Esophagus (tissue), 2 donors: ENCODE measurements around the gene SH3BP4. TPM values are rescaled to one million over a fixed set of nuclear protein-coding genes. Genes with fewer than 3 reads are reported as not detected.
A peak's percentile ranks its signal among the peaks of the same experiment; 100 is the strongest.

Source experiments
- H3K27ac ChIP-seq, 2 donors: one replicate each; pipeline ENCODE4 v1.5.1; 2013; ENCODE audit warnings: low read depth in 2 of 2, mild to moderate bottlenecking in 2 of 2, inconsistent platforms in 1 of 2, low read length in 1 of 2, moderate library complexity in 1 of 2
- H3K27me3 ChIP-seq, 2 donors: one replicate each; pipeline ENCODE4 v1.6.1; 2013; ENCODE audit warnings: low read length in 2 of 2, control low read depth in 1 of 2, mild to moderate bottlenecking in 1 of 2; ENCODE audit not compliant: insufficient read depth in 2 of 2, control insufficient read depth in 1 of 2
- H3K36me3 ChIP-seq, 2 donors: one replicate each; pipeline ENCODE4 v1.6.1; 2013; ENCODE audit warnings: low read length in 1 of 2; ENCODE audit not compliant: control insufficient read depth in 2 of 2, insufficient read depth in 2 of 2
- H3K4me1 ChIP-seq, 2 donors: one replicate each; pipeline ENCODE4 v1.6.1; 2013; ENCODE audit warnings: low read length in 1 of 2; ENCODE audit not compliant: control insufficient read depth in 2 of 2, insufficient read depth in 2 of 2
- H3K4me3 ChIP-seq, 2 donors: one replicate each; pipeline ENCODE4 v1.5.1; 2013; ENCODE audit warnings: low read length in 2 of 2, mild to moderate bottlenecking in 2 of 2, low read depth in 1 of 2, moderate library complexity in 1 of 2
- H3K9me3 ChIP-seq, 2 donors: one replicate each; pipeline ENCODE4 v1.6.1; 2013; ENCODE audit warnings: mild to moderate bottlenecking in 2 of 2, low read depth in 1 of 2, low read length in 1 of 2, moderate library complexity in 1 of 2; ENCODE audit not compliant: control insufficient read depth in 2 of 2, insufficient read depth in 1 of 2
- WGBS, 2 donors: extraction: QIAGEN DNeasy Blood & Tissue Kit; methylation state at CpG; one replicate each; pipeline ENCODE4 v1.1.7; 2013; 5-methylcytosine and 5-hydroxymethylcytosine counted together
- polyA plus RNA-seq, 2 donors: library from polyadenylated mRNA; stranded (reverse); fragments of 200-250 nt; gene quantifications; one replicate each; pipeline ENCODE4 v1.2.3, GENCODE V29; 2013
- donor health status: healthy with polysubstance abuse.
- donor health status: Bipolar disorder and iron deficiency.

The SH3BP4 gene
- polyA plus RNA-seq, 2 donors, result 4.4 to 5.5 TPM

DNA sequence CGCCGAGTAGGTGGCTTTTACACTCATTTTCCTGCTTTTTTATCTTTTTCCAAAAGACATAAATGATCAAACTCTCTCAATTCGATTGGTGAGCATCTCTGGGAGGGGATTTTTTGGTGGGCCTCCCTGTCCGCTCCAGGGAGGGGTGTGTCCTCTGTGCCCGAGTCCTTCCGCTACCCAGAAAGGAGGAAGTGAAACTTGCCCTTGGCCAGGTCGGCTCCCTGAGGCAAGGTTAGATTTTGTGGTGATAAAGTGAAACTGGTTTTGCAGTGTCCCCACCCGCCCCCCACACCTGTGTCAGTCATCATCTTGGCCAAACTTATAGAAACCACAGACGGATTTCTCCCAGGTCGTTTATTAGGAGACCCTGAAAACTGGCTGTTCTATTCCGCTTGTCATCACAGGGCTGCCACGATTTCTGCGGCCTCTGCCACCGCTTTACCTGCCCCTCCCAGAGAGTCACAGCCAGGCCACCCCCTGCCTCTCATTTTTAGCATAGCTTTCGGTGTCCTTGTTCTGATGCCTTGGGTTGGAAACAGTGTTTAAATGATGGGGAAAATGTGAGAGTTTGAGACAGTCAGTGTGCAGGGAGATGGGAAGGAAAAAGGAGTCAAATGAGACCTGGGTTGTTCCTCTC lies 93.6 kb downstream of the SH3BP4 start:
- peaks cover 0 to 20% of the 10 kb centered on the region in 2 donors for H3K36me3 ChIP-seq
- 52 to 66% methylated on average over 15 of the region's 15 CpGs for WGBS, 2 donors
- H3K27ac ChIP-seq, result no peak overlapping the region
- peaks cover 4 to 5% of the 10 kb centered on the region in 2 donors for H3K4me1 ChIP-seq
- no peaks in the 10 kb centered on the region for H3K27me3 ChIP-seq
- H3K9me3 ChIP-seq, result no peaks in the 10 kb centered on the region
- H3K4me3 ChIP-seq, result no peak overlapping the region

GRCh38 chr2:235045973-235046343 lies 94.1 kb downstream of the SH3BP4 start:
- Histone ChIP-seq H3K4me1 (peaks cover 4 to 5% of the 10 kb centered on the region in 2 donors), H3K9me3 (no peaks in the 10 kb centered on the region), H3K36me3 (peaks cover 0 to 18% of the 10 kb centered on the region in 2 donors), H3K4me3 (no peak overlapping the region), H3K27me3 (no peaks in the 10 kb centered on the region), H3K27ac (no peak overlapping the region)
- 80 to 86% methylated on average over 9 of the region's 9 CpGs for WGBS, 2 donors

DNA sequence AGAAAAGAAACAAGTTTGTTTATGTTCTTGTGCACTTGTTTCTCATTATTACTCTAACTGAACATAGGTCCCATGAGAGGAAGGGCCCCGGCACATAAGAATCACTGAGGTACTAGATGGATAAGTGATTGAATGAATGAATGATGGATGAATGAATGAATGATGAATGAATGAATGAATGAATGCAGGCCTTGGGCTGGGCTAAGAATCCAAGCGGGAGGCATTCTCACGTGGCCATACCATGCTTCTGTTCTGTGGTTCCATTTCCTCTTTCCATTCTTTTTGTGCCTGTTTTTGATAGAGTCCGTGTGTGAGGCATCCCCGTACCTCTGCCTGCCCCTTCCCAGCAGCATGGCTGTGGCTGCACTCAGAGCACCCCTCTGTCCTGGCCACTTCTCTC lies 94.8 kb downstream of the SH3BP4 start:
- no peaks in the 10 kb centered on the region for H3K27me3 ChIP-seq
- 92 to 94% methylated on average over 5 of the region's 5 CpGs for WGBS, 2 donors
- H3K9me3 ChIP-seq, result no peaks in the 10 kb centered on the region
- H3K4me3 ChIP-seq, result no peak overlapping the region
- no peak overlapping the region for H3K27ac ChIP-seq
- peaks cover 0 to 13% of the 10 kb centered on the region in 2 donors for H3K36me3 ChIP-seq
- H3K4me1 ChIP-seq, result peaks cover 8% of the 10 kb centered on the region in 2 donors

GRCh38 chr2:235047171-235048160 lies 95.6 kb downstream of the SH3BP4 start:
- Histone ChIP-seq H3K27ac (no peak overlapping the region), H3K4me1 (peaks cover 9 to 11% of the 10 kb centered on the region in 2 donors), H3K36me3 (peaks cover 0 to 7% of the 10 kb centered on the region in 2 donors), H3K27me3 (no peaks in the 10 kb centered on the region), H3K4me3 (no peak overlapping the region), H3K9me3 (no peaks in the 10 kb centered on the region)
- WGBS, 2 donors, result 91 to 95% methylated on average over 24 of the region's 24 CpGs

- H3K27ac ChIP-seq, result no peak overlapping the region
Measured at GRCh38 chr2:235048549-235048948, 96.7 kb downstream of the SH3BP4 start.

DNA sequence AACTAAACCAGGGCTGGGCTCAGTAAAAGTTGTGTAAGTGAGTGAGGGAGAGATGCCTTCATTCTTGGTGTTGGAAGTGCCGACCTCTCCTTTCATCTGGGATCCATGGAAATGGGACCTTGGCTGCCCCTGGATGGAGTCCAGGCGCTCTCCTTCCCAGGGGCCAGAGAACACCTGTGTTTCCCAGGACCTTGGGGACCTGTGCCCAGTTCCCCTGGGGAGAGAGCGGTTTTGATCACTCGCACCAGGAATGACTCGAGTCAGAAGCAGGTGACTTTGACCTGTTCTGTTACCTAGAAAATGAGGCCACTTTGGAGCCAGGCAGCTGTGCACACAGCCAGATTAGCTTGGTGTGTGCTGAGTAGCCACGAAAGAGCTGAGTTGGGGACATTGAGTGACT lies 97.3 kb downstream of the SH3BP4 start:
- peaks cover 3 to 6% of the 10 kb centered on the region in 2 donors for H3K36me3 ChIP-seq
- peaks cover 9 to 12% of the 10 kb centered on the region in 2 donors for H3K4me1 ChIP-seq
- H3K9me3 ChIP-seq, result no peaks in the 10 kb centered on the region
- H3K4me3 ChIP-seq, result no peak overlapping the region
- H3K27ac ChIP-seq, result no peak overlapping the region
- 66 to 70% methylated on average over 6 of the region's 6 CpGs for WGBS, 2 donors
- H3K27me3 ChIP-seq, result no peaks in the 10 kb centered on the region

More at GRCh38 chr2:235048549-235048948, 96.7 kb downstream of the SH3BP4 start:
- peaks cover 9 to 12% of the 10 kb centered on the region in 2 donors for H3K4me1 ChIP-seq
- H3K36me3 ChIP-seq, result peaks cover under 1 to 3% of the 10 kb centered on the region in 2 donors
- no peaks in the 10 kb centered on the region for H3K9me3 ChIP-seq
- H3K4me3 ChIP-seq, result no peak overlapping the region
- WGBS, 2 donors, result 62 to 72% methylated on average over 7 of the region's 7 CpGs
- H3K27me3 ChIP-seq, result no peaks in the 10 kb centered on the region

DNA sequence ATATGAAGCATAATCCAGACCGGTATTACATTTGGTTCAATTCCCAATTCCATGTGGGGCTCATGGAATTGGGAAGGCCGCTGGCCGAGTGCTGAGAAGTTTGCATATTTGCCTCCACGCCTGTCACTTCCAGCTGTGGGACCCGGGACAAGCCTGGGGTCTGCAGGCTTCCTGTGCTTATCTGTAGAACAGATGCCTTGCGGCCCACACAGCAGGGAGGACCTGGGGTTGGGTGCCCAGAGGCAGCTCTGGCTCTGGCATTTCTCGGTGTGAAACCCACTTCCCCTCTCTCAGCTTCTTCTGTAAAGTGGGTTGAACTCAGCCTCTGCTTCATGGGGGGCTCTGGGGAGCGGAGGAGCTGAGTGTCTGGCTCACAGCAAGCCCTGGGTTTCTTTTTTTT lies 97.9 kb downstream of the SH3BP4 start:
- peaks cover 9% of the 10 kb centered on the region in 2 donors for H3K4me1 ChIP-seq
- H3K27ac ChIP-seq, result no peak overlapping the region
- no peak overlapping the region for H3K4me3 ChIP-seq
- WGBS, 2 donors, result 73 to 88% methylated on average over 8 of the region's 8 CpGs
- no peaks in the 10 kb centered on the region for H3K27me3 ChIP-seq
- no peaks in the 10 kb centered on the region for H3K9me3 ChIP-seq
- H3K36me3 ChIP-seq, result peaks cover 3 to 9% of the 10 kb centered on the region in 2 donors

DNA sequence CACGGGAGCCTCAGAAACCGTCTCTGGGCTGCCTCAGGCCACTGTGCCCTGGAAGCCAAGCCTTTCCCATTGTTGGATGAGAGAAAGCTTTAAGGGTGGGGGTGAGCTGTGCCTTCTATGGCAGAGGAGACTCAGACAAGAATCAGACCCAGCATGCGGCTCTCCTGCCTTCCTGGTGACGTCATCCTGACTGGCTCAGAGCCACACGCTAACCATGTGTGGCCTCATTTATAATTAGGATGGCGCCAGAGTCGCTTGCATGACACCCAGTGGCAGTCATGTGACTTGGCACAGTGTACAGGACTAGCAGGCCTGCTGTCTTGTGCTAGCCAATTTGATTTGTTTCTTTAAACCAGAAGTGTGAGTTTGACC lies 99.1 kb downstream of the SH3BP4 start:
- H3K4me1 ChIP-seq, result peaks cover 6 to 9% of the 10 kb centered on the region in 2 donors
- no peak overlapping the region for H3K4me3 ChIP-seq
- peak overlapping the region in 1 of 2 donors; percentile 45 for H3K27ac ChIP-seq
- H3K27me3 ChIP-seq, result no peaks in the 10 kb centered on the region
- peaks cover 3 to 9% of the 10 kb centered on the region in 2 donors for H3K36me3 ChIP-seq
- H3K9me3 ChIP-seq, result no peaks in the 10 kb centered on the region
- whole genome bisulfite sequencing, 2 donors, result 12 to 17% methylated on average over 7 of the region's 7 CpGs

GRCh38 chr2:235051436-235052260 lies 99.8 kb downstream of the SH3BP4 start:
- 72 to 80% methylated on average over 18 of the region's 18 CpGs for WGBS, 2 donors
- H3K4me1 ChIP-seq, result peaks cover 5 to 9% of the 10 kb centered on the region in 2 donors
- H3K9me3 ChIP-seq, result no peaks in the 10 kb centered on the region
- H3K27ac ChIP-seq, result peak overlapping the region in 1 of 2 donors; percentile 5
- no peaks in the 10 kb centered on the region for H3K27me3 ChIP-seq
- peaks cover 3 to 9% of the 10 kb centered on the region in 2 donors for H3K36me3 ChIP-seq
- no peak overlapping the region for H3K4me3 ChIP-seq
